NCI-H1930 (cell line): ENCODE measurements around the gene PHACTR3.
"Not testable (repeated sequence)": the region's sequence is repeated elsewhere in the genome, so short reads cannot be mapped to it uniquely, and the experiment has no call there.

Experiments used
- DNase-seq, 2 experiments: peaks; one replicate each; lab custom pipeline; 2025; lab: John Stamatoyannopoulos, UW

Gene PHACTR3

GRCh38 chr20:59589086-59589684, 15.2 kb upstream of the PHACTR3 start:
- no peak for DNase-seq

- no peak for DNase-seq
Measured at GRCh38 chr20:59591061-59591460, 13.3 kb upstream of the PHACTR3 start.

DNA sequence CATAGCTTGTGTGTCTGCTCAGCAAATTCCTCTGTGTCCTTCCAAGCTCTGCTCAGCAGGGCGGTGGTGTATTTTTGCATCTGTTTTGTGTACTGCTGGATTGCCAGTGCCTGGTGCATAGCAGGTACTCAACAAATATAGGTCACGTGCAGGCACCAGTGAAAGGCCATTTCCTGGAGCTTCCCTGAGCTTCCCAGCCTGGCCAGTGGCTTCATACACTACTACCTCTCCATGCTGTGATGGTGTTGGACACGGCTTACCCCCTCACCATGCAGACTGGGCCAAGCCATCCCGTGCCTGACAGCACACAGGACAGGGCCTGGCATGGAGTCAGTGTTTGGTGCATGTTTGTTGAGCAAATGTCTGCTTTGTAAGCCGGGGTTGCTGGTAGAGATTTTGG, 7.7 kb upstream of the PHACTR3 start:
- no peak for DNase-seq

GRCh38 chr20:59597240-59597639, 7.1 kb upstream of the PHACTR3 start:
- no peak for DNase-seq

DNA sequence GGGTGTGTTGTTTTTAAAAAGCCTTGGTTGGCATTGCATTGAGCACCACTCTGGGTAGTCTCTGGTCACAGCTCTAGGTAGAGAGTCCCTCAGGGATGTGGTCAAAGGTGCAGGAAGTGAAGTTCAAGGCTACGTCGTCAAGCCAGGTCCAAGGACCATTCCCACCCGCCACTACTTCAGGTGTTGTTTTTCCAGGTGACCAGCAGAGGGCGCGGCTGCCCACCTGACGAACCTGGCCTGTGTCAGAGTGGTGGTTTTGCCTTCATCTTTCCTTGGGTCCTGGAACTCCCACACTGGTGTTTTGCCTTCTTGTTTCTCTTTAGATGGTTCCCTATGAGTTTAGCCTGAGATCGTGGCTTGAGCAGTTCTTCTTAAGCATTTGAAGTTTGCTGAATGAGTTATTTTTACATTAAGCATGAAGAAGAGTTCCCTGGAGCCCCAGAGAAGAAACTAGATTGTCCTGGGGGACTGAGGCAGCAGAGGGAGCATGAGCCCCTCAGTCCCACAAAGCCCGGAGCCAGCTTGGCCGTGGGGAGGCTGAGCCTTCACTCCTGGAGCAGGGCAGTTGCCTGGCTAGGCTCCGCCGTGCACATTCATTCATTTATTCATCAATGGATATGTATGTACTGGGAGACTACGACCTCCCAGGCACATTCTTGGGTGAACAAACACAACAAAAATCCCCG, 5.6 kb upstream of the PHACTR3 start:
- DNase-seq: peak; percentile 31 to 55

DNA sequence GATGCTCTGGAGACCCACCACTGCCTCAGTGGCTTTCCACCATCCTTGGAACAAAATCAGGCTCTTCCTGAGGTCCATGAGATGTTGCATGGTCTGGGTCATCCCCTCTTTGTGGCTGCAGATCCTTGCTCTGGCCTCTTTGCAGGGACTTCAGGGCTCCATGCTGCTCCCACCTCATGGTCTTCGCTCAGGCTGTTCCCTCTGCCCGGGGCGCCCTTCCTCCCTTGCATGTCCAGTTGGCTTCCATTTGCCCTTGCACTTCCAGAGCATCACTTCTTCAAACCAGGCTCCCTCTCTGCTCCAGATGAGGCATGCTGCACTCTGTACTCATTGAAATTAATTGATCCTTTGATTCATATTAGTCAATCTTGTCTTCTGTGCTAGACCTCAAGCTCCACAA, 4.4 kb upstream of the PHACTR3 start:
- no peak for DNase-seq

DNA sequence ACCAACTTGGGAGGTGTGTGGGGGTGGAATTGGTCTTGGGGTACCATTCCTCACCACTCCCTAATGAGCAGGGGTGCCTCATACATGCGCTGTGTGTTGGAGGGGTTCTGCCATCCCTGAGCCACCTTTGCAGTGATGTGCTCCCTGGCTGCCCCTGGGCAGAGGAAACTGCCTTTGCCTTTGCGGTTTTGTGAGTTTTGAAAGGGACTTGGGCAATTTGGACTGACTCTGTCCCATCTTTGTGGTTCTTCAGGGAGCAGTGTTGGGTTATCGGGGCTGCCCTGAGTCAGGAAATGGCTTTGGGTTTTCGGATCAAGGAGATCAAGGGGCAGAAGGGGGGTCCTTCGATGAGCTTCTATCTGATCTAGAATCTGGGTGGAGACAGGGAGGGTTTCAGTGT, 3.9 kb upstream of the PHACTR3 start:
- no peak for DNase-seq

DNA sequence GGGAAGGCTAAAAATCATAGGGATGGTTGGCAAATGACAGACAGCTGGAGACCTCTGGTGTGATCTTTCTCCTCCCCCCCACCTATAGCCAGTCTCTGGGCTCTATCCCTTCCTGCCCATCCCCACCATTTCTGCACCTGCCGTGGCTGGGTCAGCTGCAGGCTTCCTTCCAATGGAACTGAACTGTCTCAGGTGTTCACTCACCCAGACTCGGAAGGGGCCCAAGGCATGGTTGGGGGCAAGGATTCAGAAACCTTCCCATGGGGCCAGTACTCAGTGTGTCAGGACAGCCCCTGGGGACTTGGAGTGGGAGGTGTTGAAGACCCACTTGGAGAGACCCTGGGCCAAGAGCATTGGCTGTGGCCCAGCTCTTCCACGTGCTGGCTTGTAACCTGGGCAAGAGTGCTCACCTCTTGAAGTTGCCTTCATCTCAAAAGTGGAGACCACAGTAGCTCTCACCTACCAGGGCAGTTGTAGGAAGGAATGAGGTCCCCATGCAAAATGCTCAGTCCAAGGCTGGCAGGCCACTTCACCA, 1.7 kb upstream of the PHACTR3 start:
- no peak for DNase-seq

DNA sequence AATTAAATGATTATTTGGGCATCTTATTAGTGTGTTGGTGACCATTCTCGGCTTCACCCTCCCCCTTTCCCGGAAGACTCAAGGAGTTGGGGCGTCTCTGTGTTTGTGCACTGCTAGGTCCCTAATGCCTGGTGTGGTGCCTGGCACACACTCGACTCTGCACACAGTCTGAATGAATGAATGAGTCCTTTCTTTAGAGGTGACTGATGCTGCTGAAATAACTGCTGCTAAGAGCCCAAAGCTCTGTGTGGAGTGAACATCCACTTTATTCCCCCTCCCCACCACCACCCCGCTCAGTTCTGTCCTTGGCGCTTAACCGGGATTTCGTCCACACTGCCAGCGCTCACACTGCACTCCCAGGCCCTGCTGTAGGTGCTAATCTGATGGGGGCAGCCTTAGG, 1.2 kb upstream of the PHACTR3 start:
- DNase-seq: no peak

DNA sequence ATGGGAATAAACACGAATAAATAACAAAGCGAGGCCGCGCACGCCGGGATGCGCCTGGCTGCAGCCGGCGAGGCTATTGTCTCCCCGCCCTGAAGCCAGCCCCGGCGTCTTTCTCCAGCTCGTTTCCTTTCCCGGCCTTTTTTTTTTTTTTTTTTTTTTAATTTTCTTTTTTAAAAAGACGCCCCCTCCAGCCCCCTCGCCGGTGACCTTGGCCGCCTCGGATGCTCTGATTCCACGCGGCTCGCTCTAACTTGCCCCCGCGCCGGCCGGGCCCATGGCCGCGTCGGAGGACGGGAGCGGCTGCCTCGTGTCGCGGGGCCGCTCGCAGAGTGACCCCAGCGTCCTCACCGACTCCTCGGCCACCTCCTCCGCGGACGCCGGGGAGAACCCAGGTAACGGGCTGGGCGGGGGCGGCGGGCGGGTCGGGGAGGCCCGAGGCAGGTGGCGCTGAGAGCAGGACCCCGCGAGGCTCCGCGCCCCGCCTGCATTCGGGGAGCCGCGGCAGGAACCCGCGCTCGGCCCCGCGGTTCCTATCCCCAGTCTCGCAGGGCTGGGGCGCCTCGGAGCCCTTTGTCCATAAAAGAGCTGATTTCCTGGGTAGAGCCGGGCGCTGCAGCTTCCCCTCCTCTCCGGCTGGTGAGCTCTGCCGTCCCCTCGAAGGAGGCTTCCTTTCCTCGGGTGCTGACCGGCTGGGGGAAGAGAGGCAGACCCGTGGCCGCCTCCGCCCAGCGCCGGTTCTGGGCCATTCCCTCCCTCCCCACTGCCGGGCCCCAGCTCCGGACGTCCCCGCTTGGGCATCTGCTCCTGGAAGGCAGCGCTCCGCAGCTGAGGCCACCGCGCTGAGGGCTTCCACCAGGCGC, 631 bp downstream of the PHACTR3 start:
- no peak for DNase-seq

GRCh38 chr20:59605601-59606364, 1.4 kb downstream of the PHACTR3 start:
- peak in 1 of 2 experiments; percentile 27 for DNase-seq

GRCh38 chr20:59606566-59606965, 2.2 kb downstream of the PHACTR3 start:
- no peak for DNase-seq

GRCh38 chr20:59608396-59608795, 4.1 kb downstream of the PHACTR3 start:
- DNase-seq: no peak

GRCh38 chr20:59608871-59609270, 4.5 kb downstream of the PHACTR3 start:
- DNase-seq: no peak

DNA sequence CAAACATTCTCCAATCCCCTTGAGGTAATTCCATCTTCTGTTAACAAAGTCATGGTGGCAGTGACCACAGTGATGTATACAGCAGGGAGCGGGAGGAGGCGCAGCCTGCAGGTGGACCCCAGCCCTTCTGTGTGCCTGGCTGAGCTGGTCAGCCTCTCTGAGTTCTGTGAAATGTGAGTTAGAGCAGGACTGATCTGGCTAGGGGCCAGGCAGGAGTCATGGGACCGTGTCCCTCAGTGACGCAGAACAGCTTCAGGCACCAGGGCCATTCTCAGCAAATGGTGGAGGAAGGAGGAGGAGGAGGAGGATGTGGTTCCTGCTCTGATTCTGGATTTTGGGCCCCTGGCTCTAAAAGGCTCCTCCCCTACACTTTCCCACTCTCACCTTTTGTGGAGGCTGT, 6.9 kb downstream of the PHACTR3 start:
- no peak for DNase-seq

DNA sequence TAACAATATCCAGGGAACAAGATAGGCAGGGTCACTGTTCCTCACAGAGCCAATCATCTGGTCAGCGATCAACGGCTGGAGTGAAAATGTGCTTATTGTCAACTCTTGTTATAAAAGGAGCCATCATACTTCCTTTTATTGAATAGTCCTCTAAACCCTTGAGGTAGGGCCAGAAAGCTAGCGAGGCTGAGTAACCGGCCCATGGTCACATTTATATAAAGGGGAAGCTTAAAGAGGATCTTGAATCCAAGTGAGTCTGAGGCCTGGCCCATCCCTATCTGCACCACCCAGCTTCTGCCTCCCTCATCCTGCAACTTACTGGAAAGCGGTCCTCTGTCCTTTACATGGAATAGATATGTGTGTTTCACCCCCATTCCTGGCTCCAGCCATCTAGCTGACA, 9.5 kb downstream of the PHACTR3 start:
- no peak for DNase-seq

DNA sequence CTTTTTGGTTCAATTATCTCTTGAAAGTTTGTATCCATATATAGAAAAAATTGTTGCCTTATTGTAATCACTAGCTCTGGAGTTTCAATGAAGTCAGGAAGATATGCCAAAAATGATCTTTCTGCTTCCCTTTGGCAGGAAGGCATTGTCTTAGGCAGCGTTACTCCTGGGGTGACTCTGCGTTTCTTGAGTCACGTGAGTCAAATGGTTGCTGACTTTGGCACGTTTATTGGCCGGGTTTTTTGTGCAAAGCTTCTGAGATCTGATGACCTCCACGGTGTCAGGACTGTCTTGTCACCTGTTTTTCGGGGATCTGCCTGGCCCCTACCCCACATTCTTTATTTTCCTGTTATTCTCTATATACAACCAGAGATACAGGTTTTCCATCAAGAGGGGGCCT, 10.4 kb downstream of the PHACTR3 start:
- DNase-seq: no peak

DNA sequence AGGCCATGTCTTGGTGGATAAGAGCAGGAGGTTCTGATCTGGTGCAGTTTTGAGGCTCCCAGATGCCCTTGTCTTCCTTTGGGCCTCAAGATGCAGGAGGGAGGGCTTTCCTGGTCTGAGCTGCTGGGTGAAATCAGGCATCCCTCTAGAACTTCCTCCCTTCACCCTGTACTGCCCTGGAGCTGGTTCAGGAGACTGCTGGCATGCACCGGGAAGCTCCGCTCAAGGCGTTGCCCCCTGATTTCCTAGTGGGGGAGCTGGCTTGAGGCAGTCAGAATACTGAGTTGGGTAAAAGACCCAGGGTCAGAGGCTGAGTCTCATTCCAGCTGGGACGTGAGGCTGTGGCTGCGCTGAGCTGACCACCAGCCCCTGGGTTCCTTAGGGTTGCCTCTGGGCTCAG, 12.0 kb downstream of the PHACTR3 start:
- no peak for DNase-seq

GRCh38 chr20:59617221-59617620, 12.9 kb downstream of the PHACTR3 start:
- no peak for DNase-seq

DNA sequence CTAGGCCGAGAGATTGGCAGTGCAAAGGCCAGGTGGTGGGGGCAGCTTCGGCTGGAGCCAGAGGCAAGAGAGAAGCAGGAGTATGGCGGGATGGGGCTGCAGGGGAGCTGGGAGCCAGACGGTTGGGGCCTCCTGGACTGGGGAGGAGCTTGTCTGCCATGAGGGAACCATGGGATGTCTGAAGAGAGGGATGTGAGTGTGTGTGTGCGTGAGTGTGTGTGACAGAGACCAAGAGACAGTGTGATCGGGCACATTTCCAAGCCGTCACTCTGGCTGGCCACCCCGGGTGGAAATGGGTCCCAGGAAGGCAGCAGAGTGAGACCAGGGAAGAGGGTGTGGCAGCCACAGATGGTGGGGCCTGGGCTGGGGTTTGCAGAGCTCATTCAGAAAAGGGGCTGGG, 13.8 kb downstream of the PHACTR3 start:
- DNase-seq: no peak

- DNase-seq: not testable (repeated sequence)
Measured at GRCh38 chr20:59618585-59618984, 14.2 kb downstream of the PHACTR3 start.

DNA sequence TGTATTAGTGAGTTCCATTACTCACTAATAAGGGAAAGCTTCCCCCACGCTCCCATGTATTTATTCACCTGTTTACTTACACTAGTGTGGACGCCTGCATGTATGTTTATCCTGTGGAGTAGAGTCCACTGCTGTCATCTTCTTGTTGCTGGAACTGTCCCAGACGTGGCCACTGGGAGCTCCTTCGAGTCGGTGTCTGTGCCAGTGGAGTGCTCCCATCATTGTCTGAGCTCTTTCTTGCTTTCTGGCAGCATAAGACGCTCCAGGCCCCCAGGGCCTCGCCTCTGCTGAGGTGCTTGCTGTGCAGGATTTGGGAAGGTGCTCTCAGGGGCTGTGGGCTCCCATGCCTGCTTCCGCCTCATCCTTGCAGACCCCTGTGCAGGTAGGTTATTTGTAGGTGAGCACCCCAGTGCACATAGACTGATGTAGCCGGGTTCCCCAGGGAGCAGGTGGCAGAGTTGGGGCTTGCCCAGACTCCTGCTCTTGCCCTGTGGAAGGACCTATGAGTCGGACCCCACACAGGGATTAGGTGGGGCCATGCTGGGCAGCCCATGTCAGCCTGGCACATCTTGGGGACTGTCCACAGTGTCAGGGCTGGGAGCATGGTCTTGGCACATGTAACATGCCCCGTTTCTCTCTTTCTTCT, 16.6 kb downstream of the PHACTR3 start:
- DNase-seq: no peak
